Stimulated activated naive CD8-positive, alpha-beta T cell treated with anti-CD3 and anti-CD28 coated beads, Interleukin-15, amount 100 ng/mL, for 72 hours (primary cell): ENCODE results near the gene DNAI2.

Experiments used
- ATAC-seq: fragments of 150-1000 bp; cut with Tn5 transposase; 2 replicates; pipeline ENCODE4 v1.10.0; 2021; ENCODE audit warnings: mild to moderate bottlenecking, moderate library complexity
- DNase-seq, 2 donors: peaks; one replicate each; pipeline ENCODE4 v3.0.0; 2021 to 2022
- H3K27ac Mint-ChIP-seq, 2 donors: one replicate each; pipeline ENCODE4 v1.8.0; 2022; ENCODE audit warnings: mild to moderate bottlenecking in 2 of 2, mixed read lengths in 2 of 2, moderate library complexity in 2 of 2
- H3K27me3 Mint-ChIP-seq: one replicate; pipeline ENCODE4 v1.8.0; 2022; ENCODE audit warnings: mixed read lengths
- H3K4me1 Mint-ChIP-seq: one replicate; pipeline ENCODE4 v1.8.0; 2022; ENCODE audit warnings: mild to moderate bottlenecking, mixed read lengths
- H3K4me3 Mint-ChIP-seq, 2 donors: one replicate each; pipeline ENCODE4 v1.8.0; 2022; ENCODE audit warnings: mild to moderate bottlenecking in 2 of 2, mixed read lengths in 2 of 2, moderate library complexity in 1 of 2
- H3K9me3 Mint-ChIP-seq, 2 donors: one replicate each; pipeline ENCODE4 v1.8.0; 2022; ENCODE audit warnings: mixed read lengths in 2 of 2

The DNAI2 gene

DNA sequence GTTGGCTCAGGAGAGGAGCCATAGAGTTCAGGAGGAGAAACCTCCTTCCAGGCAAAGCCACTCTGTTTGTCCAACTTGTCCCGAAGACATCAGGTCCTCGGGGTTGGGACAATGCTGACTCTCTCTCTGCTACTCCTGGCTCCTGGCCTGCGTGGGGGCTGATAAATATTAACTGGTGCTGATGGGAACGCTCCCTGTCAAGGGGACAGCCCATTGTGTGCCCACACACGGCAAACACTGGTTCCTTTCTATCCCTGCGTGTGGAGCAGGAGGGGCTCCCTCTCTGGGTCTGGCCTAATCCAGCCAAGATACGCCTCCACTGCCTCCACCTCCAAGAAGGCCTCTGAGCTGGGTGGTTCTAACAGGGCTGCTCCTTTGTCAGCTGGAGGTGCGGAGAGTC lies 56.4 kb downstream of the DNAI2 start:
- Mint-ChIP-seq H3K4me3 (no peak overlapping the region), H3K27ac (no peak overlapping the region), H3K4me1 (peaks cover 16% of the 10 kb centered on the region), H3K27me3 (peaks cover 34% of the 10 kb centered on the region), H3K9me3 (no peaks in the 10 kb centered on the region)
- DNase-seq (no peak), ATAC-seq (no peak)

DNA sequence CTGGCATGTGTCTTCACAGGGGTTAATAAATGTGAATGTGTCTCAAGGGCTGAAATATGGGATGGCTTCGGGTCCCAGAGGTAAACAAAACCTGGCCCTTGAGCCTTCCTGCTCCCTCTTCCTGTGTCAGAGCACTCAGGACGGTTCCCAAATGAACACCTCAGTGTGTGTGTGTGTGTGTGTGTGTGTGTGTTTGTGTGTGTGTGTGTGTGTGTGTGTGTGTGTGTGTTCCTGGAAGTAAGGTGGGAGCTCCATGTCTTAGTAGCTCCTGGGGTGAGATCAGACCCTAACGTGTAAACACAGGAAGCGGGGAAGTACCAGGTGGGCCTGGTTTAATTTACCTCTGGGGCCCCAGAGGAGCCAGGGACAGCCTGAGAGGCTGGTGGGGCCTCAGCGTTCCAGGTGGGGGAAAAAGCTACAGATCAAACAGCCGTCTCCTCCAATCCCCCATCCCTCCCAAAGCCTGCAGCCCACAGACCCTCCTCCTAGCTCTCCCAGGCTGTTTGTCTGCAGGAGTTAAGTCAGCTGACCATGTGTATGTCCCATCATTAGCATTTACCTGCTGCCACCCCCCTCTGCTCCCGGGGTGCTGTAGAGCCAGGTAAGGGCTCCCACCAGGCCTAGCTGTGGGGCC lies 58.1 kb downstream of the DNAI2 start:
- H3K27ac Mint-ChIP-seq, result peak overlapping the region in 1 of 2 donors; percentile 37
- H3K9me3 Mint-ChIP-seq, result no peaks in the 10 kb centered on the region
- no peak for ATAC-seq
- peaks cover 8% of the 10 kb centered on the region for H3K4me1 Mint-ChIP-seq
- DNase-seq, result no peak
- H3K4me3 Mint-ChIP-seq, result no peak overlapping the region
- peaks cover 23% of the 10 kb centered on the region for H3K27me3 Mint-ChIP-seq

DNA sequence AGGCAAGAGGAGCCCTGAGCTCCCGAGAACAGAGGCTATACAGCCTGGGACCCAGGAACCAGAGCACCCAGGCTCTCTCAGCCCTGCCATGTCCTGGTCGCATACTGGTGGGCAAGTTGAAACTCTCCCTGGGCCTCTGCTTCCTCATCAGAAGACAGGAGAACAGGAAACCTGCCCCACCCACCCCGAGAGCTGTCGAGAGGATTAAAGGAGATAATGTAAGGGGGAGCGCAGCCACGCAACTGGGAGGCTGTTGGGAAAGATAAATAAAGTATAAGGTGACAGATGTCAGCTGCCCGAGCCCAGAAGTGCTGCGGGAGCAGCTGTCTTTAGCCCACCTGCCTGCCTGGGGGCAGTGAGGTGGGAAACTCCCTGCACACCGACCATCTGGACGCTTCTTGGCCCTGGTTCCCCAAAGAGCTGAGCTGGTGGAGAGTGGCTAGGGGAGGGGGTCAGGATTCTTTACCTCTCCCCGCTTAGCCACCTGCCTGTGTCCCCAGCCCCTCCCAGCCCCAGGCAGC lies 58.8 kb downstream of the DNAI2 start:
- H3K4me3 Mint-ChIP-seq, result no peak overlapping the region
- DNase-seq, result no peak
- no peak for ATAC-seq
- no peak overlapping the region for H3K27ac Mint-ChIP-seq
- H3K9me3 Mint-ChIP-seq, result no peaks in the 10 kb centered on the region
- H3K4me1 Mint-ChIP-seq, result peaks cover 8% of the 10 kb centered on the region
- H3K27me3 Mint-ChIP-seq, result peaks cover 16% of the 10 kb centered on the region

- Mint-ChIP-seq H3K27me3 (peaks cover 4% of the 10 kb centered on the region), H3K4me1 (peaks cover 1% of the 10 kb centered on the region), H3K9me3 (no peaks in the 10 kb centered on the region), H3K4me3 (no peak overlapping the region), H3K27ac (peak overlapping the region in 1 of 2 donors; percentile 89)
- no peak for ATAC-seq
- no peak for DNase-seq
Measured at GRCh38 chr17:74334393-74335039, 60.5 kb downstream of the DNAI2 start.

DNA sequence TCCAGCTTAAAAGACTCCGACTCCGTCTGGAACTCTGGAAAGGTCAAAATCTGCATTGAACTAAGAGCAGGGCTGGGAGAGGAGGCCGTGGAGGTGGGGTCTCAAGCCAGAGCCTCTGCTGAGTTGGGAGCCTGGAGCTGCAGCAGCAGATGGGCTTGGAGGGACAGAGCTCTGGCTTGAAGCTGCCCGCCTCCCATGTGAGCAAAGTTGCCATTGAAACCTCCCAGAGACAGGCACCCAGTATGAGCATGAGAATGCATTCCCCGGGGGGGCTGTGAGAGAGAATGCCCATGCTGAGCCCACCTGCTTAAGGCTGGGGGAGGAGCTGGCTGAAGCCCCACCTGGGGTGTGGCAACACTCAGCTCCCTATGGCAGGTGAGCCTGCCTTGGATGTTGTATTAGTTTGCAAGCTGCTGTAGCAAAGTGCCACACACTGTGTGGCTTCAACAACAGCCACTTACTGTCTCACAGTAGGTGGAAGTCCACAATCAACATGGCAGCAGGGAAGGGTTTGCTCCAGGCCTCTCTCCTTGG lies 61.6 kb downstream of the DNAI2 start:
- Mint-ChIP-seq H3K27ac (no peak overlapping the region), H3K9me3 (no peaks in the 10 kb centered on the region), H3K4me1 (no peaks in the 10 kb centered on the region), H3K4me3 (no peak overlapping the region), H3K27me3 (no peaks in the 10 kb centered on the region)
- ATAC-seq (no peak), DNase-seq (no peak)

GRCh38 chr17:74336307-74336706 lies 62.3 kb downstream of the DNAI2 start:
- no peak for ATAC-seq
- no peaks in the 10 kb centered on the region for H3K4me1 Mint-ChIP-seq
- no peak overlapping the region for H3K4me3 Mint-ChIP-seq
- H3K9me3 Mint-ChIP-seq, result no peaks in the 10 kb centered on the region
- no peak for DNase-seq
- H3K27me3 Mint-ChIP-seq, result no peaks in the 10 kb centered on the region
- no peak overlapping the region for H3K27ac Mint-ChIP-seq

DNA sequence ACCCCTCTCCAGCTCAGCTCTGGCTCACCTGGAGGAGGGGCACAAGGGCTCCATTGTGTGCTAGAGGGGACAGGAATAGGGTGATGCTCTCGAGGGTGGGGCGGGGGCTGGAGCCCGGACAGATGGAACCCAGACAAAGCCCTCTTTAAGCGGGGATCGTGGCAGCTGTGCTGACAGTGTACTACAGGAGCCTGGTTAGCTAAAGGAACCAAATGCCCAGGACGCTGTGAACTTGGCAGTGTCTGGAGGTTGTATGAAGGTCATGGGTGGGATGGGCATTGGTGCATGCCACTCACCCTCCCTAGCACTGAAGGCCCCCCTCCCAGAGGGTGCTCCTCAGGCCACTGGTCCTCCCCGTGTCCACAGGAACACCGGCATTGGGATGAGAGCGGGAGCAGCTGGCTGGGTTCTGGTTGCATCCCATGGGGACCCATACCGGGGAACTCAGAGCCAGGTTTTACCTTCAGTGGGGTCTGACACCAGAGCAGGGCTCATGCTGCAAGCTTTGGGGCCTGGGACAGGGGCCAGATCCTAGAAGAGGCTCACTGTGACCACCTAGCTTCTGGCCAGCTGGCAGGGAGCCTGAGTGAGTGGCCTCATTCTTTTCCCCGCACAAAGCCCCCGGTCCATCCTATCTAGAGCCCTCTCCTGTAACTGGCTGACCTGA lies 63.9 kb downstream of the DNAI2 start:
- no peaks in the 10 kb centered on the region for H3K27me3 Mint-ChIP-seq
- no peak overlapping the region for H3K27ac Mint-ChIP-seq
- no peak overlapping the region for H3K4me3 Mint-ChIP-seq
- no peaks in the 10 kb centered on the region for H3K4me1 Mint-ChIP-seq
- H3K9me3 Mint-ChIP-seq, result no peaks in the 10 kb centered on the region
- DNase-seq, result no peak
- ATAC-seq, result no peak

GRCh38 chr17:74339537-74340195 lies 65.6 kb downstream of the DNAI2 start:
- H3K4me3 Mint-ChIP-seq, result no peak overlapping the region
- no peak overlapping the region for H3K27ac Mint-ChIP-seq
- ATAC-seq (no peak), DNase-seq (no peak)
- H3K4me1 Mint-ChIP-seq, result no peaks in the 10 kb centered on the region
- H3K9me3 Mint-ChIP-seq, result no peaks in the 10 kb centered on the region
- no peaks in the 10 kb centered on the region for H3K27me3 Mint-ChIP-seq

DNA sequence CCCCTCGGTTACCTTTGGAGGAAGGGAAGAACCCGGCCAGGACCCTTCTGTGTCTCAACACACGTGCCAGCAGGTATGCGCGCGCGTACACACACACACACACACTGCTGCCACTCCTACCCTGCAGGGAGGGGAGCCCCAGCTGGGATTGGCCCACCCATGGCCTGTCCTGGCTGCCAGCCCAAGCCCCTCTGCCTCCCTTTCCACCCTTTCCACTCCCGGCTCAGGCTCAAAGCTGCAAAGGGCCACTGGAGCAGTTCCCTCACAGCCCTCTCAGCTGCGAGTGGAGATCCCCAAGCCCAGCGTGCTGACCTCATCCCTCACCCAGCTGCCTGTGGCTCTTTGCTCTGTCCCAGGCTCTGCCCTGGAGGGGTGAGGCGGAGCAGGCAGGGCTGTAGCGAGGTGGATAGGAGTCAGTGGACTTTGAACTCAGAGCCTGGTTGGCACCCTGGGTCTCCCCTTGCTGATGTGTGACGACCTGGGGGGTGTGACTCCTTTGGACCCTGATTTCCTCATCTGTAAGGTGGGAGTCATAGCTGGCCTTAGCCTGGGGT lies 66.5 kb downstream of the DNAI2 start:
- peaks cover 5% of the 10 kb centered on the region for H3K27me3 Mint-ChIP-seq
- DNase-seq, result no peak
- H3K4me3 Mint-ChIP-seq, result no peak overlapping the region
- H3K4me1 Mint-ChIP-seq, result no peaks in the 10 kb centered on the region
- no peak for ATAC-seq
- no peak overlapping the region for H3K27ac Mint-ChIP-seq
- no peaks in the 10 kb centered on the region for H3K9me3 Mint-ChIP-seq

DNA sequence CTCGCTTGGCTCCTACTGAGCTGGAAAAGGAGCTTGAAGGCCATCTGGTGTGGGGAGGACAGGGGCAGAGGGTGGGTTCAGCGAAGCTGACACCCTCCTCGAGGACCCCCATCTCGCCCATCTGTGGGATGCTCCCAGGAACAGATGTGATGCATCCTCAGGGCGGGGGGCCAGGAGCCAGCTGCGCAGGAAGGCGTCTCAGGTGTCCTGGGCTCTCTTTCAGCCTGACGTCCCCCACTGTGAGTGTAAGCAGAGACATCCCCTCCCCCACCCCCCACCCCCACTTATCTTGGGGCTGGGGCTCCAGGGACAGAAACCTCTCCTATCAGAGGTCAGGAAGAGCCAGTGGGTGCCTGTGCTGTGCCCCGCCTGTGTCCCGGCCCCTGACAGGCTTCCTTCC lies 68.2 kb downstream of the DNAI2 start:
- DNase-seq (no peak), ATAC-seq (no peak)
- H3K9me3 Mint-ChIP-seq, result no peaks in the 10 kb centered on the region
- H3K27me3 Mint-ChIP-seq, result peaks cover 13% of the 10 kb centered on the region
- H3K4me1 Mint-ChIP-seq, result no peaks in the 10 kb centered on the region
- no peak overlapping the region for H3K27ac Mint-ChIP-seq
- H3K4me3 Mint-ChIP-seq, result no peak overlapping the region

DNA sequence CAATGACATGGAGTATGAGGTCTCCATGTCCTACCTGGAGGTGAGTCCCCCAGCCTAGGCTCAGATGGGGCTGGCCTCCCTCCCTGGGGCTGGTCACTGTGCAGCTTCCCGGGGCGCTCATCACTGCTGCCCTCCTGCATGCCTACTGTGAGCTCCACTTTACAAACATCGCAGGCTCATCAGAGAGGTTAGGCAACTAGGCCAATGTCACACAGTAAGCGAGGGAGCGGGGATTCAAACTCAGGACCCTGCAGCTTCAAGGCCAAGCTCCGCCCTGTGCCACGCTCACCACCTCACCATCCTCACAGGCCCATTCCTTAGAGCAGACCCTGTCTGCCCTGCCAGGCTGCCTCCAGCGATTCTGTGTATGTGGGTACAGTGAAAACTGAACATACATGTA lies 69.1 kb downstream of the DNAI2 start:
- H3K4me3 Mint-ChIP-seq, result no peak overlapping the region
- H3K27ac Mint-ChIP-seq, result no peak overlapping the region
- no peak for ATAC-seq
- peaks cover 14% of the 10 kb centered on the region for H3K27me3 Mint-ChIP-seq
- H3K4me1 Mint-ChIP-seq, result no peaks in the 10 kb centered on the region
- no peaks in the 10 kb centered on the region for H3K9me3 Mint-ChIP-seq
- no peak for DNase-seq

- peaks cover 20% of the 10 kb centered on the region for H3K27me3 Mint-ChIP-seq
- DNase-seq (no peak), ATAC-seq (no peak)
- H3K27ac Mint-ChIP-seq, result no peak overlapping the region
- H3K4me3 Mint-ChIP-seq, result no peak overlapping the region
- no peaks in the 10 kb centered on the region for H3K4me1 Mint-ChIP-seq
- no peaks in the 10 kb centered on the region for H3K9me3 Mint-ChIP-seq
Measured at GRCh38 chr17:74343526-74344284, 69.7 kb downstream of the DNAI2 start.

DNA sequence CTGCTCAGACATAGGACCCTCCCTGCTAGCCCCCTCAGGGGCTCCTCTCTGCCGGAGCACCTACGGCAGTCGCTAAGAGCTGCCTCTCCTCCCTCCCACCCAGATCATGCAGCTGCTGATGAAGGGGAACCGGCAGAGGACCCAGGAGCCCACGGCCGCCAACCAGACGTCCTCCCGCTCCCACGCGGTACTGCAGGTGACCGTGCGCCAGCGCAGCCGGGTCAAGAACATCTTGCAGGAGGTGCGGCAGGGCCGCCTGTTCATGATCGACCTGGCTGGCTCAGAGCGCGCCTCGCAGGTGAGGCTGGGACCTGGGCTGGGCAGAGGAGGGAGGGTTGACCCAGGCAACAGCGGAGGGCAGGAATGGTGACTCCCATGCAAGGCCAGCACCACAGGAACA lies 70.6 kb downstream of the DNAI2 start:
- DNase-seq, result no peak
- H3K27ac Mint-ChIP-seq, result no peak overlapping the region
- no peak for ATAC-seq
- H3K4me3 Mint-ChIP-seq, result no peak overlapping the region
- no peaks in the 10 kb centered on the region for H3K9me3 Mint-ChIP-seq
- H3K27me3 Mint-ChIP-seq, result peaks cover 26% of the 10 kb centered on the region
- no peaks in the 10 kb centered on the region for H3K4me1 Mint-ChIP-seq

GRCh38 chr17:74345433-74346241 lies 71.6 kb downstream of the DNAI2 start:
- DNase-seq (no peak), ATAC-seq (no peak)
- peak overlapping the region in 1 of 2 donors; percentile 50 for H3K27ac Mint-ChIP-seq
- H3K4me3 Mint-ChIP-seq, result no peak overlapping the region
- H3K27me3 Mint-ChIP-seq, result peaks cover 36% of the 10 kb centered on the region
- no peaks in the 10 kb centered on the region for H3K4me1 Mint-ChIP-seq
- no peaks in the 10 kb centered on the region for H3K9me3 Mint-ChIP-seq
